ENCODE data around the gene IGFBP6. TPM values are rescaled to one million over a fixed set of nuclear protein-coding genes. Genes with fewer than 3 reads are reported as not detected.

The IGFBP6 gene
- total RNA-seq, 1 experiment from 2014 or later = 4.2 TPM

DNA sequence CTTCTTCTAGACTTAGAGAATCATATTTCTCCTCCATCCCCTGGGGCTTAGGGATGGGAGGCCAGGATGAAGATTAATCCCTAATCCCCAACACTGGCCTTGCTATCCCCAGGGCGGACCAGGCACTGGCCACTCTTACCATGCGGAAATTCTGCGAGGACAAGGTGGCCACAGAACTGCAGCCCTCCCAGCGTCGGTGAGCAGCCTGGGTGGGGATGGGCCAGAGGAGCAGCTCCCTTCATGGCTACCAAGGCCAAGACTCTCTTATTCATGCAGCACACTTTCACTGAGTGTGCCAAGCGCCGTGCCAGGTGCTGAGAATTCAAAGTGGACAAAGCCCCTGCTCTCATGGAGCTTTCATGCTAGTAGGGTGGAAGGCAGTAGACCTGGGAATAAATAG, 40.6 kb upstream of the IGFBP6 start:
- no CpG with 5 or more reads among the region's 7 CpGs for WGBS (ENCODE audit: extremely low coverage, insufficient read length, low lambda C conversion rate)
- Histone ChIP-seq H4K20me1 (ENCODE audit: control insufficient read depth, insufficient read depth, insufficient read length) (no peaks in the 10 kb centered on the region), H3K27ac (ENCODE audit: insufficient read length, low read depth, low read length) (no peak overlapping the region), H3K18ac (ENCODE audit: insufficient read length, low read depth, low read length) (no peak overlapping the region), H2BK20ac (ENCODE audit: low read depth, low read length, poor library complexity, severe bottlenecking) (no peak overlapping the region), H3K9ac (ENCODE audit: extremely low read depth, insufficient read length, low read length) (no peak overlapping the region), H3K23me2 (ENCODE audit: insufficient read length, low read depth, low read length, poor library complexity, severe bottlenecking) (no peaks in the 10 kb centered on the region), H4K8ac (replicated peaks; ENCODE audit: insufficient read length, low read depth, low read length) (no peak overlapping the region), H3K27me3 (ENCODE audit: insufficient read depth, low read length) (no peaks in the 10 kb centered on the region; the same call in 1 of the 2 replicates), H3K79me2 (ENCODE audit: insufficient read depth, low read length) (no peaks in the 10 kb centered on the region; the same call in 1 of the 2 replicates), H4K91ac (ENCODE audit: insufficient read length, low read depth, low read length) (no peak overlapping the region), H2AFZ (ENCODE audit: low read length) (no peak overlapping the region), H3T11ph (ENCODE audit: low read length) (no peak overlapping the region), H3K79me1 (ENCODE audit: insufficient read depth, low read depth, low read length, poor library complexity, severe bottlenecking) (no peaks in the 10 kb centered on the region), H2BK5ac (ENCODE audit: insufficient read length, low read length) (no peak overlapping the region), H4K5ac (ENCODE audit: insufficient read length, low read depth, low read length) (no peak overlapping the region), H3K4ac (ENCODE audit: low read depth, low read length) (no peak overlapping the region), H3K56ac (ENCODE audit: insufficient read length, low read depth, low read length) (no peak overlapping the region), H3K9me3 (ENCODE audit: control insufficient read depth, low read depth, low read length) (no peaks in the 10 kb centered on the region), H2BK120ac (ENCODE audit: low read depth, low read length, poor library complexity, severe bottlenecking) (no peak overlapping the region), H3K23ac (ENCODE audit: insufficient read length, low read depth, low read length) (no peak overlapping the region), H2BK12ac (ENCODE audit: insufficient read length, low read depth, low read length) (no peak overlapping the region), H3K4me2 (ENCODE audit: insufficient read depth, insufficient read length, low read length) (no peak overlapping the region), H2AK5ac (ENCODE audit: insufficient read length, low read length) (no peak overlapping the region), H3K4me1 (ENCODE audit: insufficient read depth, low read length) (peaks cover 3% of the 10 kb centered on the region; the same call in 1 of the 2 replicates), H3K14ac (ENCODE audit: insufficient read depth, low read length) (no peak overlapping the region), H2BK15ac (ENCODE audit: low read depth, low read length) (no peak overlapping the region)
- Mint-ChIP-seq H3K4me3 (no peak overlapping the region), H3K4me1 (peaks cover 14 to 18% of the 10 kb centered on the region in 2 experiments), H3K27me3 (ENCODE audit: low read depth) (peaks cover 46% of the 10 kb centered on the region), H3K9me3 (no peaks in the 10 kb centered on the region), H3K27ac (no peak overlapping the region; a peak in 1 of 7 replicates), H3K36me3 (ENCODE audit: insufficient read depth in 1 of 3, low read depth in 3 of 3) (peaks cover 4 to 5% (median 4%) of the 10 kb centered on the region in 3 experiments; a peak in 5 of 7 replicates)
- TF ChIP-seq, protein P1, sequence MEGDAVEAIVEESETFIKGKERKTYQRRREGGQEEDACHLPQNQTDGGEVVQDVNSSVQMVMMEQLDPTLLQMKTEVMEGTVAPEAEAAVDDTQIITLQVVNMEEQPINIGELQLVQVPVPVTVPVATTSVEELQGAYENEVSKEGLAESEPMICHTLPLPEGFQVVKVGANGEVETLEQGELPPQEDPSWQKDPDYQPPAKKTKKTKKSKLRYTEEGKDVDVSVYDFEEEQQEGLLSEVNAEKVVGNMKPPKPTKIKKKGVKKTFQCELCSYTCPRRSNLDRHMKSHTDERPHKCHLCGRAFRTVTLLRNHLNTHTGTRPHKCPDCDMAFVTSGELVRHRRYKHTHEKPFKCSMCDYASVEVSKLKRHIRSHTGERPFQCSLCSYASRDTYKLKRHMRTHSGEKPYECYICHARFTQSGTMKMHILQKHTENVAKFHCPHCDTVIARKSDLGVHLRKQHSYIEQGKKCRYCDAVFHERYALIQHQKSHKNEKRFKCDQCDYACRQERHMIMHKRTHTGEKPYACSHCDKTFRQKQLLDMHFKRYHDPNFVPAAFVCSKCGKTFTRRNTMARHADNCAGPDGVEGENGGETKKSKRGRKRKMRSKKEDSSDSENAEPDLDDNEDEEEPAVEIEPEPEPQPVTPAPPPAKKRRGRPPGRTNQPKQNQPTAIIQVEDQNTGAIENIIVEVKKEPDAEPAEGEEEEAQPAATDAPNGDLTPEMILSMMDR (conservative IDR thresholded peaks at IDR 0.05) = no peak
- no peak for DNase-seq
